ENCODE measurements around the gene FLOT1.

FLOT1 gene

GRCh38 chr6:30752157-30752927 is 9.9 kb upstream of the FLOT1 start:
- FAIRE-seq (no peak), DNase-seq (ENCODE audit: insufficient read length) (no peak)
- TF ChIP-seq POLR2A (IDR thresholded peaks at IDR 0.05; ENCODE audit: low read depth, low read length) = no peak

GRCh38 chr6:30750379-30750668 is 7.8 kb upstream of the FLOT1 start:
- no peak for TF ChIP-seq TAF1 (IDR thresholded peaks at IDR 0.05; ENCODE audit: borderline replicate concordance, low read depth, low read length)
- TF ChIP-seq POLR2A (IDR thresholded peaks at IDR 0.05; ENCODE audit: low read depth, low read length) = no peak
- no peak for TF ChIP-seq POLR2AphosphoS5 (IDR thresholded peaks at IDR 0.05; ENCODE audit: low read depth, low read length)
- FAIRE-seq (no peak), DNase-seq (ENCODE audit: insufficient read length) (no peak)

GRCh38 chr6:30749554-30750378 is 7.3 kb upstream of the FLOT1 start:
- no peak for DNase-seq (ENCODE audit: insufficient read length)
- TF ChIP-seq TAF1 (IDR thresholded peaks at IDR 0.05; ENCODE audit: borderline replicate concordance, low read depth, low read length) (no peak), POLR2AphosphoS5 (IDR thresholded peaks at IDR 0.05; ENCODE audit: low read depth, low read length) (no peak), POLR2A (IDR thresholded peaks at IDR 0.05; ENCODE audit: low read depth, low read length) (no peak)
- no peak for FAIRE-seq

GRCh38 chr6:30748851-30749540 is 6.5 kb upstream of the FLOT1 start:
- TF ChIP-seq TAF1 (IDR thresholded peaks at IDR 0.05; ENCODE audit: borderline replicate concordance, low read depth, low read length) (no peak), POLR2A (IDR thresholded peaks at IDR 0.05; ENCODE audit: low read depth, low read length) (no peak), POLR2AphosphoS5 (IDR thresholded peaks at IDR 0.05; ENCODE audit: low read depth, low read length) (no peak)
- DNase-seq (ENCODE audit: insufficient read length) (no peak), FAIRE-seq (no peak)

GRCh38 chr6:30747902-30748769 is 5.6 kb upstream of the FLOT1 start:
- FAIRE-seq (no peak), DNase-seq (ENCODE audit: insufficient read length) (no peak)
- TF ChIP-seq POLR2AphosphoS5 (IDR thresholded peaks at IDR 0.05; ENCODE audit: low read depth, low read length) (no peak), TAF1 (IDR thresholded peaks at IDR 0.05; ENCODE audit: borderline replicate concordance, low read depth, low read length) (no peak), POLR2A (IDR thresholded peaks at IDR 0.05; ENCODE audit: low read depth, low read length) (no peak)

GRCh38 chr6:30747300-30747687 is 4.8 kb upstream of the FLOT1 start:
- FAIRE-seq (no peak), DNase-seq (ENCODE audit: insufficient read length) (no peak)
- TF ChIP-seq TAF1 (IDR thresholded peaks at IDR 0.05; ENCODE audit: borderline replicate concordance, low read depth, low read length) (no peak), POLR2A (IDR thresholded peaks at IDR 0.05; ENCODE audit: low read depth, low read length) (no peak), POLR2AphosphoS5 (IDR thresholded peaks at IDR 0.05; ENCODE audit: low read depth, low read length) (no peak)

- TF ChIP-seq POLR2AphosphoS5 (IDR thresholded peaks at IDR 0.05; ENCODE audit: low read depth, low read length) (peak; percentile 98), POLR2A (IDR thresholded peaks at IDR 0.05; ENCODE audit: low read depth, low read length) (peak; percentile 98), TAF1 (IDR thresholded peaks at IDR 0.05; ENCODE audit: borderline replicate concordance, low read depth, low read length) (peak; percentile 83)
- DNase-seq (ENCODE audit: insufficient read length) (peak; percentile 60), FAIRE-seq (peak; percentile 38)
Observed at GRCh38 chr6:30744054-30744805, 1.7 kb upstream of the FLOT1 start, which contains the start of gene IER3. Gene IER3 (minus strand): TSS chr6:30744547. CDS start chr6:30744518, 29 bp downstream.

GRCh38 chr6:30743099-30744053 is 889 bp upstream of the FLOT1 start:
- TF ChIP-seq POLR2A (IDR thresholded peaks at IDR 0.05; ENCODE audit: low read depth, low read length) (no peak; the same call in 1 of the 2 replicates), POLR2AphosphoS5 (IDR thresholded peaks at IDR 0.05; ENCODE audit: low read depth, low read length) (0 out of 2 replicates have a peak, but pooled peaks have one; percentile 2), TAF1 (IDR thresholded peaks at IDR 0.05; ENCODE audit: borderline replicate concordance, low read depth, low read length) (no peak)
- no peak for FAIRE-seq
- no peak for DNase-seq (ENCODE audit: insufficient read length)

GRCh38 chr6:30741789-30742315 is 635 bp downstream of the FLOT1 start:
- DNase-seq (ENCODE audit: insufficient read length) (no peak), FAIRE-seq (peak; percentile 44)
- TF ChIP-seq POLR2AphosphoS5 (IDR thresholded peaks at IDR 0.05; ENCODE audit: low read depth, low read length) (peak; percentile 83), TAF1 (IDR thresholded peaks at IDR 0.05; ENCODE audit: borderline replicate concordance, low read depth, low read length) (no peak), POLR2A (IDR thresholded peaks at IDR 0.05; ENCODE audit: low read depth, low read length) (0 out of 2 replicates have a peak, but pooled peaks have one; percentile 14)
